Measurements from ENCODE around the gene INPP5E.

DNA sequence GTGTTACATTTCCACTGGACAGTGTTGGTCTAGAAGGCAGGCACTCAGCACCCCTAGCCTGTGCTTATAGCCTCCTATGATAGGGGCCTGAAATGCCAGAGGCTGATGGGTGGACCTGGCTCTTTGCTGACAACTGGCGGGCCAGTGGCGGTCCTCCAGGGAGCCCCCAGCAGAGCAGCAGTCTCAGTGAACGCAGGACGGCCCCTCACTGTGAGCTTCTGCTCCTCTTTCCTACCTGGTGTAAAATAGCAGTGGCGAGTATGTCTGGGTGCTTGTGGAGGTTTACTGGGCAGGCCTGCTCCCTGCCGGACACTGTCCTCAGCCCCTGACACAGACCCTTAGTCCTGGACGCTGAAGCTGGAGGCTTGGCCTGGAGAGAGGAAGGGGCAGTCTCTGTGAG, 46.5 kb upstream of the INPP5E start:
- TF ChIP-seq, protein P1, sequence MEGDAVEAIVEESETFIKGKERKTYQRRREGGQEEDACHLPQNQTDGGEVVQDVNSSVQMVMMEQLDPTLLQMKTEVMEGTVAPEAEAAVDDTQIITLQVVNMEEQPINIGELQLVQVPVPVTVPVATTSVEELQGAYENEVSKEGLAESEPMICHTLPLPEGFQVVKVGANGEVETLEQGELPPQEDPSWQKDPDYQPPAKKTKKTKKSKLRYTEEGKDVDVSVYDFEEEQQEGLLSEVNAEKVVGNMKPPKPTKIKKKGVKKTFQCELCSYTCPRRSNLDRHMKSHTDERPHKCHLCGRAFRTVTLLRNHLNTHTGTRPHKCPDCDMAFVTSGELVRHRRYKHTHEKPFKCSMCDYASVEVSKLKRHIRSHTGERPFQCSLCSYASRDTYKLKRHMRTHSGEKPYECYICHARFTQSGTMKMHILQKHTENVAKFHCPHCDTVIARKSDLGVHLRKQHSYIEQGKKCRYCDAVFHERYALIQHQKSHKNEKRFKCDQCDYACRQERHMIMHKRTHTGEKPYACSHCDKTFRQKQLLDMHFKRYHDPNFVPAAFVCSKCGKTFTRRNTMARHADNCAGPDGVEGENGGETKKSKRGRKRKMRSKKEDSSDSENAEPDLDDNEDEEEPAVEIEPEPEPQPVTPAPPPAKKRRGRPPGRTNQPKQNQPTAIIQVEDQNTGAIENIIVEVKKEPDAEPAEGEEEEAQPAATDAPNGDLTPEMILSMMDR (conservative IDR thresholded peaks at IDR 0.05) = no peak
- TF ChIP-seq EZH2 (IDR thresholded peaks at IDR 0.05; ENCODE audit: low read depth) = no peak

Measured in PC-9 (cell line).